NK-92 treated with Interleukin-12 subunit alpha and Interleukin-12 subunit beta, amount 100 ng/mL, for 24 hours (cell line): ENCODE results near the gene KRTAP10-11.
"Not testable (repeated sequence)": the region's sequence is repeated elsewhere in the genome, so short reads cannot be mapped to it uniquely, and the experiment has no call there.

Experiments
- DNase-seq: peaks from one replicate; lab custom pipeline; 2025; lab: John Stamatoyannopoulos, UW

KRTAP10-11 gene

GRCh38 chr21:44615466-44615865 lies 30.7 kb upstream of the KRTAP10-11 start:
- no peak for DNase-seq

- DNase-seq = no peak
Measured at GRCh38 chr21:44615911-44616590, 30.2 kb upstream of the KRTAP10-11 start.

GRCh38 chr21:44616591-44616926 lies 29.7 kb upstream of the KRTAP10-11 start:
- DNase-seq = no peak

GRCh38 chr21:44617071-44617501 lies 29.1 kb upstream of the KRTAP10-11 start:
- DNase-seq = no peak

GRCh38 chr21:44618504-44618903 lies 27.7 kb upstream of the KRTAP10-11 start:
- DNase-seq = no peak

- peak; percentile 50 for DNase-seq
Measured at GRCh38 chr21:44618909-44619308, 27.3 kb upstream of the KRTAP10-11 start.

- DNase-seq = no peak
Measured at GRCh38 chr21:44619886-44620285, 26.3 kb upstream of the KRTAP10-11 start.

GRCh38 chr21:44623575-44623974 lies 22.6 kb upstream of the KRTAP10-11 start:
- DNase-seq = no peak

- DNase-seq = no peak
Measured at GRCh38 chr21:44625756-44626155, 20.5 kb upstream of the KRTAP10-11 start.

- DNase-seq = no peak
Measured at GRCh38 chr21:44626262-44626661, 20.0 kb upstream of the KRTAP10-11 start.

- no peak for DNase-seq
Measured at GRCh38 chr21:44626673-44627143, 19.5 kb upstream of the KRTAP10-11 start, which contains the start of gene KRTAP10-9. Gene KRTAP10-9 (plus strand): TSS chr21:44627093. CDS start chr21:44627172, 79 bp downstream.

GRCh38 chr21:44627181-44627822 lies 18.9 kb upstream of the KRTAP10-11 start:
- DNase-seq = not testable (repeated sequence)

- DNase-seq = not testable (repeated sequence)
Measured at GRCh38 chr21:44627831-44628233, 18.4 kb upstream of the KRTAP10-11 start.

- DNase-seq = no peak
Measured at GRCh38 chr21:44628707-44629391, 17.4 kb upstream of the KRTAP10-11 start.

GRCh38 chr21:44630440-44630839 lies 15.8 kb upstream of the KRTAP10-11 start:
- DNase-seq = no peak

- no peak for DNase-seq
Measured at GRCh38 chr21:44632067-44632466, 14.1 kb upstream of the KRTAP10-11 start.

GRCh38 chr21:44636209-44637017 lies 9.8 kb upstream of the KRTAP10-11 start:
- no peak for DNase-seq

- no peak for DNase-seq
Measured at GRCh38 chr21:44637018-44637850, 9.0 kb upstream of the KRTAP10-11 start, which contains the start of gene KRTAP10-10. Gene KRTAP10-10 (plus strand): TSS chr21:44637356. CDS start chr21:44637418, 62 bp downstream.

- not testable (repeated sequence) for DNase-seq
Measured at GRCh38 chr21:44637851-44638348, 8.3 kb upstream of the KRTAP10-11 start.

GRCh38 chr21:44638506-44639330 lies 7.5 kb upstream of the KRTAP10-11 start:
- not testable (repeated sequence) for DNase-seq
